ENCODE data around the gene ILK.

ILK gene

DNA sequence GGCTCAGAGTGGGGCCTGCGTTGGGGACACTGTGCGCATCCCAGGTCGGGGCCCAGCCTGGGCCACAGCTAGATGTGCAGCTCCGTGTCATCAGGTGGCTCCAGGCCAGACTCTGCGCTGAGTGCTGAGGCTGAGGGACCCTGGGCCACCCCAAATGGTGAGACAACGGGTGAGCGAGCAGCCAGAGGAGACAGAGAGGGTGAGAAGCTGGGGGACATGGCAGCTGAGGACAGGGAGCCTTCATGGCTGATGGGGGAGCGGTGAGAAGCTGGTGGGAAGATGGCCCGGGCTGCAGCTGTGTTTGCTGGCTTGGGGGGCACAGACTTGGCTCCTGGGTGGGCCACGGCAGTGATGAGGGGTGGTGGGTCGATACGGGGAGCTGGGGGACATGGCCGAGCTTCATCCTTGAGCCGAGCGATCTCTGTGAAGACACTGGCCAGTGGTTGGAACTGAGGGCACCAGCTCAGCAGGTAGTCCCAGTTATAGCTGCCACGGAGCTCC lies 18.2 kb downstream of the ILK start:
- DNase-seq (ENCODE audit: low read depth in 2 of 2), result no peak

DNA sequence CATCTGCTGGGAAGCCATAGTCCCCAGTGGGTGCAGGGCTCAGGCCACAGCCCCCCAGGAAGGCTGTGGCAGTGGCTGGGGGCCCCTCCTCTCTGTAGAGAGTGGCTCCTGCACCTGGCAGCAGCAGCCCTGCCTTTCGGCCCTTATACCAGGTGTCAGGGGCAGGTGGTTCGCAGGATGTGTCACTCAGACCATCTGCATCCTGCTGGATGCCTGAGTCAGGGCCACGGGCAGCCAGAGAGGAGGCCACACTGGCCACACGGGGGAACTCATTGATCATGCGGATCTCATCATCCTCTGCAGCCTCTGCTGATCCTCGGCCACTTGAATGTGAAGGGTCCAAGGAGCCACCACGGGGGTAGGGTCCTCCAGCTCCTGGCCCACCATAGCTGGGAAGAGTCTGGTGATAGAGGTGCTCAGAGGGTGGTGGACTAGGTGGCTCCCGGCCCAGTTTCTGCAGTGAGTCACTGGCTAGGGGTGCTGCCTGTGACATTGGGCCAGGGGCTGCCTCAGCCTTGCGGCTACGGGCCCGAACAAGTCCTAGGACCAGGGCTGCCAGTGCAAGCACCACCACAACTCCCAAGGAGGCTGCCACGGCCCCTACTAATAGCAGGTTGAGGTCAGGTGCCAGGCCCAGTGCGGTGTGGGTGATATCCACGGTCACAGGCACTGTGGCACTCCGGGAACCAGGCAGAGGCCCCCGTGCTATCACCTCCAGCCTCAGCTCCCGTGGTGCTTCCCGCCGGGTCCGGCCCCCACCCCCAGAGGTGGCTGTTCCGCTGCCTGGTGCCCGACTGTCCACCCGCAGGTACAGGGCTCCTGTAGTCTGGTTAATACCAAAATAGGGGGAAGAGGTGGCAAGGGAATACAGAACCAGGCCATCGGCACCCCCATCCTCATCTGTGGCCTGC lies 18.9 kb downstream of the ILK start:
- no peak for DNase-seq (ENCODE audit: low read depth in 2 of 2)

GRCh38 chr11:6623391-6624363 lies 20.1 kb downstream of the ILK start:
- no peak for DNase-seq (ENCODE audit: low read depth in 2 of 2)

- DNase-seq (ENCODE audit: low read depth in 2 of 2), result no peak
These were observed 21.7 kb downstream of the ILK start for GRCh38 chr11:6625156-6625831.

DNA sequence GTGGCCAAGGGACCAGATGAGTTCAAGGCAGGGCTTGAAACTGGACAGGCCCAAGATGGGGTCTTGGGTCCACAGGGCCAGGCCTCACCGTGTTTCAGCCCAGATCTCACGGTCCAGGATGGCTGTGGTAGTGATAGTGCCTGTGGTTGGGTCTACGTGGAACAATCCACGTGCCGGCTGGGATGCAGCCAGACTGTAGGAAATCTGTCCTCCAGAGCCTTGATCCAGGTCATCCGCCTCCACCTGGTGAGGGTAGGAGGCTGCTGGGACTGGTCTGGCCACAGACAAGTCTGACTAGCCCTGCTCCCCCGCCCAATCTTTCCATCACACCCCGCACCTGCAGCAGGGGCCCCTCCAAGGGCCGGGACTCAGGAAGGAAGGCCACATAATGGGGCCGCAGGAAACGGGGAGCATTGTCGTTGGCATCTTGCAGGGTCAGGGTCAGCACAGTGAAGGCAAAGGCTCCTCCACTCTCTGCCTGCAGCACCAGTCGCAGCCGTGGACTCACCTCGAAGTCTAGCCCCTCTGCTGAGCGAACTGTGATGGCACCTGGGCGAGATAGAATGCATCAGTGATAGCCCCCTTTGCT lies 22.4 kb downstream of the ILK start:
- no peak for DNase-seq (ENCODE audit: low read depth in 2 of 2)

DNA sequence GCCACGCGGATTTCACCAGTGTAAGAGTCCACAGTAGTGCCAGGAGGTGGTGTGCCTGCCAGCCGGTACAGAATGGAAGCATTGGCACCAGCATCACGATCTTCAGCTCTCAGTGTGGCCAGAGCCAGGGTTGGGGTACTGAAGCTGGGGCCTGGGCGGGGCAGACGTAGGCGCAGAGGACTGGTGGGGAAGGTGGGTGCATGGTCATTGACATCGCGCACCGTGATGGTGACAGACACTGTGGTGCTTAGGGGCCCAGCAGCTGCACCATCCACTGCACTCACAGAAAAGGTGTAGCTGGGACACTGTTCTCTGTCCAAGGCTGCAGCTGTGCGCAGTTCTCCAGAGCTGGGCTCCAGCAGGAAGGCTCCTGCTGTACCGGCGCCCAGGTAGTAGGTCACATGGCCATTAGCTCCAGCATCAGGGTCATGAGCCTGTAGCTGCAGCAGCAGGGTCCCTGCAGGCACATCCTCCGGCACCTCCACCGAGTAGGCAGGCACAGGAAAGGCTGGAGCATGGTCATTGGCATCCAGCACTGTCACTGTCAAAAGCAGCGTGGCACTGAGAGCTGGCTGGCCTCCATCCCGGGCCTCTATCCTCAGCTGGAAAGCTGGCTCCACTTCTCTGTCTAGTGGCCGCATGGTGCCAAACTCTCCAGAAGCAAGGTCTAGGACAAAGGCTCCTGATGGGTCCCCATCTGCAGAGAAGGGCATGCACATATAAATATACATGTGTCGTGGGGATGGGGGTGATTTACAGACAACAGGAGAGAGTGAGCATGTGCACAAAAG lies 23.6 kb downstream of the ILK start:
- DNase-seq (ENCODE audit: low read depth in 2 of 2), result no peak

GRCh38 chr11:6627762-6628241 lies 24.2 kb downstream of the ILK start:
- DNase-seq (ENCODE audit: low read depth in 2 of 2), result no peak

DNA sequence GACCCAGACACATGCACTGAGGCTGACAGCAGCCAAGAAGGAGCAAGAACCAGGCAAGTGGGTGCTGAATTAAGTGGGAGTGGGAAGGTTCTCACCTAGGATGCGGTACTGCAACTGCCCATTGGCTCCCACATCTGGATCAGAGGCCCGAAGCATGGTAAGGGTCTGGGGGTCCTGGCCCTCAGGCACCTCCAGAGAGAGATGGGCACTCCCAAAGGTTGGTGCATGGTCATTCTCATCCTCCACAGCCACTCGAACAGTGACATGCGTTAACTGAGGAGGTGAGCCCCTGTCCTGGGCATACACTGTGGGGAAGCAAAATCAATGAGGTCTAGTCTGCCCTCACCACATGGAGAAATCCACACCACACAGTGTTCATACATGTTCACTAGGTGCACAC lies 25.0 kb downstream of the ILK start:
- DNase-seq (ENCODE audit: low read depth in 2 of 2), result no peak

- DNase-seq (ENCODE audit: low read depth in 2 of 2), result no peak
These were observed 26.0 kb downstream of the ILK start for GRCh38 chr11:6629573-6629891.

- no peak for DNase-seq (ENCODE audit: low read depth in 2 of 2)
These were observed 26.5 kb downstream of the ILK start for GRCh38 chr11:6629892-6630631.

- no peak for DNase-seq (ENCODE audit: low read depth in 2 of 2)
These were observed 27.2 kb downstream of the ILK start for GRCh38 chr11:6630632-6631291.

DNA sequence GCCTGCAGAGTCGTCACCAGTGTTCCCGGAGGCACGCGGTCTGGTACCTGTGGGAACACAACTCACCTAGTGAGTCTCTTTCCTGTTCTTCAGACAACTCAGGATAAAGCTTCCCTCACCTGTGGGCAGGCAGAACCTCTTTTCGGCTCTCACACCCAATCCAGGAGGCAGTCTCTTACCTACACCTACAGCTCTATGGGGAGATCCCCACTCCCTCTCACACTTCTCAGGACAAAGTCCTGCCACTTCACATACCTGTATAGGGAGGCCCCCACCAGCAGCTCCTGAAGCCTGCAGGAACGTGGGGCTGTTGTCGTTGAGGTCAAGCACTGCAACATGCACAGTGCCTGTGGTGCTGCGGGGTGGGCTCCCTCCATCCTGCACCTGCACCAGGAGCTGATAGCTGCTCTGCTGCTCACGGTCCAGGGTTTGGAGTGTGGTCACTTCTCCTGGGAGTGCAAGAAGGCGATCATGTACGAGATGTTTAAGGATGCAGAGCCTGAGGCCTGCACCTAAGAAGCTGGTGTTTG lies 27.9 kb downstream of the ILK start:
- no peak for DNase-seq (ENCODE audit: low read depth in 2 of 2)

GRCh38 chr11:6632116-6633073 lies 28.8 kb downstream of the ILK start:
- no peak for DNase-seq (ENCODE audit: low read depth in 2 of 2)

DNA sequence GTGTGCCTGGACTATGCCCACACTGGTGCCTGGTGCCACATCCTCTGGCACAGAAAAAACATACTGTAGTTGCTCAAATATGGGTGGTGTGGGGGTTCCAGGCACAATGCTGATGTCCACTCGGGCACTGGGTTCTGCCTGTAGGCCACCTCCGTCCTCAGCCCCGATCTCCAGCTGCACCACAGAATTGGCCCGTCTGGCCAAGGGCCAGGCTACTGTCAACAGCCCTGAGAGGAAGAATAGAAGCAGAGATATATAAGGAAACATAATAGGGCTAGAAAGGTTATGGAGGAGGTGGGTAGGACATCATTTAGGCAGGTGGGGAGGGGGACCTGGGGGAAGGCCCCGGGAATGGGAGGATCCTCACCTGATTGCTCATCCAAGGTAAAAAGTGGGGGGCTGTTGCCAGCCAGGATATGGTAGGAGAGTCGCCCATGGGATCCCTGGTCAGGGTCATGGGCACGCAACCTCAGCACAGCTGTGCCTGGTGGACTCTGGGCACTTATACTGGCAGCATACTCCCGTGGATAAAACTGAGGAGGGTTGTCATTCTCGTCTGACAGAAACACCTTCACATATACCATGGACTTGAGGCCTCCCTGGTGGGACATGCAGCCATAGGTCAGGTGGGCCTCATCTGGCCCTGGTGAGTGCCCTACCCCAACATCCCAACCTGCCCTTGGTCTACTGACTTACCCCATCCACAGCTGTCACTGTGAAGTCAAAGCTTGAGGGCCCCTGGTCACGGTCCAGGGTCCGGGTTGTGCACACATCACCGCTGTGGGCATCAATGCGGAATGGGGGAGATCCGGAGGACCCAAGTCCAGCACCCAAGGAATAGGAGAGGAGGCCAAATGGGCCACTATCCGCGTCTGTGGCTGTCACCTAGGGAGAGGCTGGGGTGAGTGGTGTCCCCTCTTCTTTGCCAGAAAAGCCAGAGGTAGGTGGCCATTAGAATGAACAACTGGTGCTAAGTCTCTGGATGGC lies 30.1 kb downstream of the ILK start:
- DNase-seq (ENCODE audit: low read depth in 2 of 2), result no peak

DNA sequence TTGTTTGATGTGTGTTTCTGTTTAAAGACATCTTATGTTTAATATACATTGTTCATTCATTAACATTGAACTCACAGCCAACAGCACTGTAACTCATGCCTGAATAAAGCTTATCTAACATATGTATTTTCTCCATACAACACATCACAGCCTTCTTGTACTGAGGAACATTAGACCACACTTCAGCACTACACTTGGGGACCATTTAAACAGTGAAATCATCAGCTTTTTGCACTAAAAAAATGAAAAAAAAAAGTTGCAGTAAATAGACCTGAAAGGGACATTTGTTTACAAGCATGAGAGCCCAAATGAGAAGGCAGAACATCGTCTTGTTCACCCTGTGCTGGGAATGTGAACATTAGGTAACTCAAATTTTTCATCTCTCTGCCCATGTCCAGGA lies 31.0 kb downstream of the ILK start:
- DNase-seq (ENCODE audit: low read depth in 2 of 2), result no peak

GRCh38 chr11:6635082-6635932 lies 31.7 kb downstream of the ILK start:
- DNase-seq (ENCODE audit: low read depth in 2 of 2), result no peak

Measured in stimulated activated CD8-positive, alpha-beta memory T cell treated with anti-CD3 and anti-CD28 coated beads, Interleukin-2, amount 100 ng/mL, for 48 hours (primary cell).